ENCODE measurements around the gene NAA50. TPM values are rescaled to one million over a fixed set of nuclear protein-coding genes. Genes with fewer than 3 reads are reported as not detected.

The NAA50 gene
- total and polyA plus RNA-seq, 5 experiments from 2014 or later = 41.9 to 65.9 (median 62.4) TPM

DNA sequence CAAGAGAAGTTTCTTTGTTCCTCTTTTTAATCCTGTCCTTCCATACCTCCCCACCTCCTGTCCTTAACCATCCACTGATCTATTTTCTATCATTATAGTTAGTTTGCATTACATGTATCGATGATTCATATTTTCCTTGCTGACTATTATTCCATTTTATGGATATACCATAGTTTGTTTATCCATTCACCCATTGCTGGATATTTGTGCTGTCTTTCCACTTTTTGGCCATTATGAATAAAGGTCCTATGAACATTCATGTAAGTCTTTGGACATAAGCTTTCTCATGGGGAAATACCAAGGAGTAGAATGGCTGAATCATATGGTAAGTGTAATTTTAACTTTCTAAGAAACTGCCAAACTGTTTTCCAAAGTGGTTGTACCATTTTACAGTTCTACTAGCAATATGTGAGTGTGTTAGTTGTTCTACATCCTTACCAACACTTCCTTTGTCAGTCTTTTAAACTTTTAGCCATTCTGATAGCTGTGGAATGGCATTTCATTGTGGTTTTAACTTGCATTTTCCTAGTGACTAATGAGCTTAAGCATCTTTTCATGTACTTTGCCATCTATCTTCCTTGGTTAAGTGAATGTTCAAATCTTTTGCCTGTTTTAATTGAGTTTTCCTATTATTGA is 12.5 kb upstream of the NAA50 start:
- no peak overlapping the region for H3K4me3 Mint-ChIP-seq
- POLR2A ChIA-PET = interaction anchor here (0.7 kb wide), 1 partner anchor 14 kb away, joined by 3 read pairs; no protein-coding TSS in a partner anchor
- peak overlapping the region in 1 of 10 donors; percentile 31 for H3K27ac Mint-ChIP-seq
- H3K27me3 Mint-ChIP-seq = no peaks in the 10 kb centered on the region
- DNase-seq (no peak), ATAC-seq (no peak)
- peaks cover 0 to 10% (median 3%) of the 10 kb centered on the region in 9 donors for H3K9me3 Mint-ChIP-seq
- H3K4me1 Mint-ChIP-seq = peaks cover 2 to 10% (median 6%) of the 10 kb centered on the region in 4 donors
- H3K36me3 Mint-ChIP-seq = peaks cover 7 to 15% (median 8%) of the 10 kb centered on the region in 3 donors

DNA sequence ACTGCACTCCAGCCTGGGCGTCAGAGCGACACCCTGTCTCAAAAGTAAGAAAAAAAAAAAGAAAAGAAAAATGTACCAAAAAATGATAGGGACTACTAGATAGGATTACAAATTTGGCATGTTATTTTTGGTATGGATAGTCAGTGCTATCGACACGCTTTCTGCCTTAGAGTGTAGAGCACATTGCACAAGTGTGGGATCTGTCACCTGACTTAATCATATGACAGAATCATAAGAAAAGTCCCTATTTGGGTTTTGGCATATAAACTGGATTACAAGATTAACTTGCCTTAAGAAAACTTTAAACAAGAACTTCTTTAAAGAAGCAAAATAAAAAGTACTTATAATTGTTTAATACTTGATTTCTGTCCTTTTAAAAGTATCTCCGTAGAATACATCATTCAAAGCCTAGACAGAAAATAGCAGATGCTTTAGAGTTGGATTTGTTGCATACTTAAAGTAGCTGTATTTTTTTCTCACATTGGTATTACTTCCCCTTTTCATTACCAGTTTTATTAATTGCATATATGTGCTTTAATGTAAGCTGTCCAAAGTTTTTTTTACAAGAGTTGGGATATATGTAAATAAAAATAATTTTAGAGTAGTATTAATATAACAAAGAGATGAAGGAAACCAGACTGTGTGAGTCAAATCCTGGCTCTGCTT is 8.6 kb upstream of the NAA50 start:
- ATAC-seq = no peak
- Mint-ChIP-seq H3K9me3 (peaks cover 0 to 10% (median 3%) of the 10 kb centered on the region in 9 donors), H3K36me3 (peaks cover 7 to 15% (median 8%) of the 10 kb centered on the region in 3 donors), H3K27me3 (no peaks in the 10 kb centered on the region), H3K4me1 (peaks cover 5 to 26% (median 15%) of the 10 kb centered on the region in 4 donors), H3K4me3 (no peak overlapping the region), H3K27ac (peak overlapping the region in 1 of 10 donors; percentile 45)
- DNase-seq = no peak
- POLR2A ChIA-PET = interaction anchor here (0.9 kb wide), 1 partner anchor 8 kb away, joined by 3 read pairs; the partner anchor contains the start of genes ATP6V1A and NAA50

DNA sequence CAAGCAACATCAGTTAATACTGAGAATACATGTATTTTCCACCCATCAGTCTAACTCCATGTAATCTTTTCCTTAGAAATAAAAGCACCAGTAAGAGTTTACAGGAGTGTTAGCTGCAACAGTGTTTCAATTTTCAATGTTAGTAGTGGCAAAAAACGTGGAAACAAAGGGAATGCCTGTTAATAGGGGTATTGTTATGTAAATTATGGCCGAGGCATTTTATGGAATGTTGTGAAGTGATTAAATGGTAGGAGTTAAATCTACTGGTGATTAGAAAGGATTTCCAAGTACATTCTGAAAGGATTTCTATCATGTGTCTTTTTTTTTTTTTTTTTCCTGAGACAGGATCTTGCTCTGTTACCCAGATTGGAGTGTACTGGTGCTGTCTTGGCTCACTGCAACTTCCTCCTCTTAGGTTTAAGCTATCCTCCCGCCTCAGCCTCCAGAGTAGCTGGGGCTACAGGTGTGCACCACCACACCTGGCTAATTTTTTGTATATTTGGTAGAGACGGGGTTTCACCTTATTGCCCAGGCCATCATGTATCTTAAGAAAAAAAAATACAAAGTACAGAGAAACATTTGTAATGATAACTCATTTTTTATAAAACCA is 7.4 kb upstream of the NAA50 start:
- H3K27me3 Mint-ChIP-seq = no peaks in the 10 kb centered on the region
- no peak for ATAC-seq

DNA sequence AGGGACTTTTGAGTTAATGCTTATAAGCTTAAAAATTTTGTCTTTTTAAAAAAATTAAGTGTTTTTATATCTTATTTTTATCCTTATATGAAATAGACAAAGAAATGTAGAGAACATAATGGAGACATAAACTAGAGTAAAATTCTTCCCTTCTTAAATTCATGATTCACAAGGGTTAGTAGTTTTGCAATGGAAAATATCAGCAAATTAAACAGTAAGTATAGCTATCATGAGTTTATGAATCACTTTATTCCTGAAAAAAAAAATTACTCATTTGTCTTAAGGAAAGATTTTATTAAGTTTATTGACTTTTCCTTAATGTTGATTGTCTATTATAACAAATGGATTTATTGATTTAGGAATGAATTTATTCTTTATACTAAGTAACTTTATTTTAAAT is 5.1 kb upstream of the NAA50 start:
- peaks cover 13 to 50% (median 37%) of the 10 kb centered on the region in 4 donors for H3K4me1 Mint-ChIP-seq
- H3K27me3 Mint-ChIP-seq = no peaks in the 10 kb centered on the region
- no peak overlapping the region for H3K4me3 Mint-ChIP-seq
- no peak overlapping the region for H3K27ac Mint-ChIP-seq
- no peak for ATAC-seq
- DNase-seq = no peak
- no peaks in the 10 kb centered on the region for H3K9me3 Mint-ChIP-seq
- no peaks in the 10 kb centered on the region for H3K36me3 Mint-ChIP-seq
- POLR2A ChIA-PET = interaction anchor here (0.6 kb wide), 1 partner anchor 85 kb away, joined by 8 read pairs; no protein-coding TSS in a partner anchor

More for the DNA sequence above, 7.4 kb upstream of the NAA50 start:
- Mint-ChIP-seq H3K4me3 (no peak overlapping the region), H3K4me1 (peaks cover 10 to 36% (median 24%) of the 10 kb centered on the region in 4 donors), H3K9me3 (peaks cover 0 to 6% (median 3%) of the 10 kb centered on the region in 9 donors), H3K36me3 (peaks cover 4 to 9% (median 8%) of the 10 kb centered on the region in 3 donors), H3K27ac (peak overlapping the region in 1 of 10 donors; percentile 3)
- POLR2A ChIA-PET = no interaction called here
- no peak for DNase-seq

DNA sequence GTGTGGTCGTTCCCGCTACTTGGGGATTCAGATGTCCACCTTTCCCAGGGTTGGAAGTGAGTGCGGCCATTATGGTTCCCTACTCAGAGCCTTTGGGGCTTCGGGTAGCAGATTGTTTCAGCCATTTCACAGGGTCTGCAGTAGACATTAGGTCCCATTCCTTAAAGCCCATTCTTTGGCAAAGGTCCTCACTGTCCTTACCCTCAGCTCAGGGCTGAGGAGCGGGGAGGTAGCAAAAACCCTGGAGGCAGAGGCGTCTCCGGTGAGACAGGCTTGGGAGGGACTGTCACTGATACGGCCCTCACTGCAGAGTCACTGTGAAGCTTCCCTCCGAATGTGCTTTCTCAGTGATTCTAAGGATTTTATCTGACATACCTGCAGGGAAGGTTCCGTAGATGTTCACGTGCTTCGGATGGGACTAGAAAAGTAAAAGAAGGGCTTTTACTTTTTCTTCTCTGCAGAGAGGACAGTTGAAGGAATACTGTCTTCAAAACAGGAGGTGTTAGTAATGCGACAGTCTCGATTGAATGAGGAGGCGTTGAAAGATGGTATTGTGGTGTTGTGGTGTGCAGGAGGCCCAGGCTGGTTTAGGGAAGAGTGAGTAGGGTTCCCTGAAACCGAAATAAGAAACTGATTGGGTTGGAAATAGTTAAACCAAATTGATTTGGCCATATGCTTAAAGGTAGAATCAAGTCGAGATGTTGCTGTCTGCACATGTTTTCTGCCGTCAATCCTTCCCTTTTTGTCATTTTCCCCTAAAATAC is 1.4 kb upstream of the NAA50 start:
- DNase-seq (peak in 6 of 10 donors; percentile 5 to 29 (median 17)), ATAC-seq (no peak)
- H3K4me1 Mint-ChIP-seq = peaks cover 28 to 67% (median 56%) of the 10 kb centered on the region in 4 donors
- H3K27ac Mint-ChIP-seq = peak overlapping the region; percentile 99 to 100 (median 100)
- no peaks in the 10 kb centered on the region for H3K9me3 Mint-ChIP-seq
- peak overlapping the region; percentile 93 to 100 (median 98) for H3K4me3 Mint-ChIP-seq
- POLR2A ChIA-PET = interaction anchor here (1.0 to 3.7 kb wide), 11 partner anchors 9 to 1399 kb away, joined by 3 to 82 read pairs (median 4); partner anchors contain the start of genes GRAMD1C, SPICE1 and USF3
- H3K27me3 Mint-ChIP-seq = no peaks in the 10 kb centered on the region
- H3K36me3 Mint-ChIP-seq = peaks cover 0 to 4% (median 0%) of the 10 kb centered on the region in 3 donors

DNA sequence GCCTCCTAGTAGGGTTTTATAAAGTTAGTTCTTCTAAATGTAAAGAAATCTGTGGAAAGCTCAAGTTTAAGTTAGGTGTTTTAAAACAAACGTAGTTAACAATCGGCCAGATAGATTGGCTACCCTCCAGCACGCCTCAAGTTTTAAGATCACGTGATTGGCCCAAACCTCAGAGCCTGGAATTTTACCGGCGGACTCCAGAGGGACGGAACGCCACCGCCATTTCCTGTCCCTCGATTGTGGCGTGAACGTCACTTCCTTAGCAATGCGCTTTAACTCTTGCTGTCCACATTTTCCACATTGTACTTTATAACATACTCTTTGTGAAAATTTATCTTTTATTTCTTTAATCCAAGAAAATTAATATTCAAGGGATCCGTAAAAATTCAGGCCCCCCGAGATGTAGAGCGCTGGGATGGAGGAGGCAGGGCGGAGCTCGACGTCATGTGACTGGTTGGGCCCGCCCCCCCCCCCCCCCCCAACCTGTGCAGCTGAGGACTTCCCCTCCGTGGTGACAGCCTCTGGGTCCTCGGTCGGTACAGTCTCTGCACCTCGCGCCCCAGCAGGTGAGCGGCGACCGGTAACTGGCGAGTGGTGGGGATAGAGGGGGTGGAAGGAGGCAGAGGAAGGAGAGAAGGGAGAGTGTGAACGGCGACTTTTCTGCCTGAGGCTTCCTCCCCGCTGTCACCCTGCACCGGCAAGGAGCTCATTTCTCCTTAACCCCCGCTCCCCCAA is 666 bp upstream of the NAA50 start, which contains the start of gene ATP6V1A:
Gene ATP6V1A (plus strand): TSS at position 488 of the 735 bp plus-strand sequence. CDS start 31,719 bp downstream, outside the sequence.
- Mint-ChIP-seq H3K4me3 (peak within 1 kb of the TSS; percentile 93 to 100 (median 98)), H3K27ac (peak within 1 kb of the TSS; percentile 99 to 100 (median 100)), H3K36me3 (peaks cover 0 to 4% (median 0%) of the 10 kb centered on the region in 3 donors), H3K4me1 (peaks cover 28 to 71% (median 61%) of the 10 kb centered on the region in 4 donors), H3K9me3 (no peaks in the 10 kb centered on the region), H3K27me3 (no peaks in the 10 kb centered on the region)
- DNase-seq = peak; percentile 66 to 94 (median 82)
- ATAC-seq = peak; percentile 58 to 61
- POLR2A ChIA-PET = interaction anchor here (0.7 to 3.7 kb wide), 17 partner anchors 8 to 1399 kb away, joined by 3 to 82 read pairs (median 4); partner anchors contain the start of genes GRAMD1C, SPICE1 and USF3

DNA sequence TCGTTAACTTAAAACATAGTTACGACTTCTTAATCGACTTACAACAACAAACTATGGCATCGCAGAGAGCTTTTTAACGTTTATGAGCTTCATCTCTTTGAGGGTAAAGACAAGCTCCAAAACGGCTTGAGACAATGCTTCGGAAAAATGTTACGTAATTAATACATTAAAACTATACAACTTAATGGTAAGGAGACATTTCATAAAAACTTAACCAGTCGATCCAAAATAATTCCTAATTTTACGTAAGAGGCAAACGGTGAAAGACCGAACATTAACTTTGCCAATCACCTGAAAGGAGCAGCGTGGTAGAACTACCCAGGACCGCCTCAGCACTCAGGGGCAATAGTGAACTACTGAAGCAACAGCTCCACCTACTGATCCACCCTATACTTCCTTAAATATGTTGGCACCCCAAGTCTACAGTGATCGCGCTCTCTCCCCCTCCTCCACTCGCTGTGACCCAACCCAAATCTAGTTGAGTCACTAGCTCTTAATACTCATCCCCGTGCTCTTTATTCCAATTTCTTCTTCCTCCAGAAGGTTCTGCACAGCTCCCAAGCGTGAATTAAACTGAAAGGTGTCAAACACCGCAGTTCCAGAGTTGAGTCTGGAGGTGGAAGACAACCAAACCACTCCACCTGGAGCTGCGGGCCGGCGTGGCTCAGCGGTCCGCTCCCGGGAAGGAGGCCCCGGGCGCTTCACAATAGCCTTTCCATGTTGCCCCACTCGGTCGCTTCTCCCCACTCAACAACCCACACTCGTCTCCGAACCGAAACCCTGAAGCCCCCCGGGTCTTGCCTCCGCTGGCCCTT is 901 bp downstream of the NAA50 start:
- POLR2A ChIA-PET = interaction anchor here (0.9 to 3.7 kb wide), 11 partner anchors 9 to 473 kb away, joined by 3 to 82 read pairs (median 4); partner anchors contain the start of genes GRAMD1C, SPICE1 and USF3
- Mint-ChIP-seq H3K4me3 (peak overlapping the region; percentile 93 to 100 (median 98)), H3K36me3 (peaks cover 0 to 9% (median 0%) of the 10 kb centered on the region in 3 donors), H3K27me3 (no peaks in the 10 kb centered on the region), H3K27ac (peak overlapping the region; percentile 95 to 100 (median 100)), H3K9me3 (no peaks in the 10 kb centered on the region), H3K4me1 (peaks cover 36 to 80% (median 72%) of the 10 kb centered on the region in 4 donors)
- ATAC-seq (peak; percentile 72 to 73), DNase-seq (peak; percentile 41 to 88 (median 76))

DNA sequence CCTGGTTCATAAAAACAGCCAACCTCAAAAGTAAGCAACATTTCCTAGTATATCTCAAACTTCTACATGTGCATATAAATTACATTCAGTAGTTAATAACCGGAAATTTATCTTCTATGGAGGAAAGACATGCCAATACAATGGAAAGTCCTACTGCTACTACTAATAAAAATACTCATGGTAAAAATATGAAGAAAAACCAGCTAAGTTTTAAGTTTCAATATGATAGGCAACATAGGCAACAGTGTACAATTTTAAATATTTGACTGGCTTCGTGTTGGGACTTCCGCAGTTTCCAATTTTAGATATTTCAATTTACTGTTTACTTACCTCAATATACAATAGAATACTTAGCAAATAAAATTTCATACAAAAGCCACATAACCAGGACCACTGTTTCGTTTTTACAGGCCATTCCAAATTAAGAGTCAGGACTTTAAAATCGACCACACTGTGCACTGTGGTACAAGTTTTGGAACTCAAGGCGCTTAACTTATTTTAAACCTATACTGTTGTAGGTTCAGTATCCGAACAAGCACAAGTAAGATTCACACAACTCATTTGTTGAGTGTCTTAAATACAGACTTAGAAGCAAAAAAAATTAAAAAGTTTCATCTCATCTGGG is 2.9 kb downstream of the NAA50 start:
- DNase-seq = no peak
- Mint-ChIP-seq H3K36me3 (peaks cover 0 to 15% (median 0%) of the 10 kb centered on the region in 3 donors), H3K9me3 (no peaks in the 10 kb centered on the region), H3K27ac (peak overlapping the region in 7 of 10 donors; percentile 1 to 100 (median 78)), H3K27me3 (no peaks in the 10 kb centered on the region), H3K4me3 (peak overlapping the region in 9 of 10 donors; percentile 22 to 100 (median 93)), H3K4me1 (peaks cover 29 to 71% (median 61%) of the 10 kb centered on the region in 4 donors)
- POLR2A ChIA-PET = no interaction called here
- ATAC-seq = no peak

DNA sequence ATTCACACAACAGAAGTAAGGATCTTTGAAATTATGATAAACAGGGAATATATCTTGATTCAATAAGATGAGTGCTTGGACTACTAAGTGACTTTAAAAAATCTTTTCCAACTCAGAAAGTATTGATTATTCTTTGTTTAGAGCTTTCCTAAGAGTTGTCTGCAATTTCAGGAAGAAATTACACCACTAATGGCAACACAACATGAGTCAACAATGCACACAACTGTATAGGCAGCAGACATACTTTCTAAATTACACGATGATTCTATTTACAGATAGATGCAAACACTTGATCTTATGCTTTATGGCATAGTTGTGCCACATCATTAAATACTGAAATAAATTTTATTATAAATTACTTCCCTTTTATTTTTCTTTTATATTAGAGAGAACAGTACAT is 4.4 kb downstream of the NAA50 start:
- no peak for DNase-seq
- peaks cover 32 to 71% (median 59%) of the 10 kb centered on the region in 4 donors for H3K4me1 Mint-ChIP-seq
- peak overlapping the region in 3 of 10 donors; percentile 41 to 91 (median 58) for H3K27ac Mint-ChIP-seq
- no peaks in the 10 kb centered on the region for H3K27me3 Mint-ChIP-seq
- peak overlapping the region in 3 of 10 donors; percentile 21 to 53 (median 50) for H3K4me3 Mint-ChIP-seq
- POLR2A ChIA-PET = no interaction called here
- peaks cover 0 to 15% (median 0%) of the 10 kb centered on the region in 3 donors for H3K36me3 Mint-ChIP-seq
- no peaks in the 10 kb centered on the region for H3K9me3 Mint-ChIP-seq
- no peak for ATAC-seq

DNA sequence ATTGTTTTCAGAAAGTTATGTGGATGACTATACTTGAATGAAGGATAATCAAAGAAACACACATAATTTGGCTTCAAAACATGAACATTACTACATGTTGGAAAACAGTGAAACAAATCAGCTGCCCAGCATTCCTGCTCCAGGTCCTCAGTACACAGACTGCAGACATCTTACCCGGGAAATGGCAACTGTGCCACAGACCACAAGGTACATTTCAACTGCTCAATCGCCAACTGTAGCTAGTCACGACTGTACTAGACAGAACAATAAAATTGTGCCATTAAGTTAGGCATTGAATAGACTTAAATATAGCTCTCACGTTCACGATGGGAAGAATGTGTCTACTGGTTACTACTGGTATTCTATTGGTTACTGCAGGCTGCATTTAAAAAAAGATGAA is 5.0 kb downstream of the NAA50 start:
- H3K27ac Mint-ChIP-seq = peak overlapping the region in 5 of 10 donors; percentile 14 to 89 (median 32)
- H3K4me3 Mint-ChIP-seq = peak overlapping the region in 3 of 10 donors; percentile 21 to 53 (median 50)
- DNase-seq (no peak), ATAC-seq (no peak)
- peaks cover 34 to 75% (median 63%) of the 10 kb centered on the region in 4 donors for H3K4me1 Mint-ChIP-seq
- H3K27me3 Mint-ChIP-seq = no peaks in the 10 kb centered on the region
- POLR2A ChIA-PET = interaction anchor here (0.6 kb wide), 1 partner anchor 177 kb away, joined by 7 read pairs; no protein-coding TSS in a partner anchor
- no peaks in the 10 kb centered on the region for H3K9me3 Mint-ChIP-seq
- peaks cover 0 to 15% (median 0%) of the 10 kb centered on the region in 3 donors for H3K36me3 Mint-ChIP-seq

Measured in naive thymus-derived CD8-positive, alpha-beta T cell (primary cell).